RPMI8226 (cell line): ENCODE data around the gene EGFLAM.
"Not testable (repeated sequence)": the region's sequence is repeated elsewhere in the genome, so short reads cannot be mapped to it uniquely, and the experiment has no call there.

Experiments used
- DNase-seq: peaks from one replicate; pipeline ENCODE4 v3.0.0-alpha.2; 2015

Gene EGFLAM

DNA sequence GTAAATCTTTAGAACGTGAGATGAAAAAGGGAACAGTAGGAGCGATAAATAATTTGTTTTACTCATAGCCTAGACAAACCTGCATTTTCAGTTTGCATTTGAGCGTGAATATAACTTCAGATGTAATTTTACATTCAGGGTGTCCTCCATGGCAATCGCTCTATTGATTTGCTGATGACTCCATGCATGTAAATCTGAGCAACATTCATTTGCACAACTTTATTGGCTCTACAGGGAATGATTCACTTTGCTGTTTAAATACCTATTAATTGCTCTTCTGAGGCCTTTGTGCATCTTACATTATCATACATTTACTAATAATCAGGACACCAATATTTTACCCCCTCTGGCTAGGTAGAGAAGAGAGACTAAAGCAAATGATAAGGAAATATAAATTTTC, 122.2 kb downstream of the EGFLAM start:
- no peak for DNase-seq

- no peak for DNase-seq
Measured at GRCh38 chr5:38381361-38381760, 123.0 kb downstream of the EGFLAM start.

DNA sequence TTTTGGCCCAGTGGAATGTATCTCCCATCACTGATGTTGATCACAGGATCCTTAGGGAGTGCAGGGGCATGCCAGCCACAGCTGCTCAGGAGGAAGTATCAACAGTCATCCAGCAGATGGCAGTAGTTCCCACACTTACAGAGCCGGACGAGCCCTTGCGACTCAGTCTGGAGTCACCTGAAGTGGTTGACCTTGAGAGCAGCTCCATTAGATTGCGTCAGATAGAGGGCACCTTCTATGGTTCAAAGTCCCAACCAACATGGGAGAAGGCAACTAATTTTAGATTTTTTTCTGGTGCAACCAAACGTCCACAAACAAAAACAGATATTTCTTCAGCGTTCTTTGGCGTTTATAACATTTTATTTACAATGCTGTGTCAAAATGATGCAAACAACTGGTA, 124.5 kb downstream of the EGFLAM start:
- peak; percentile 75 for DNase-seq

DNA sequence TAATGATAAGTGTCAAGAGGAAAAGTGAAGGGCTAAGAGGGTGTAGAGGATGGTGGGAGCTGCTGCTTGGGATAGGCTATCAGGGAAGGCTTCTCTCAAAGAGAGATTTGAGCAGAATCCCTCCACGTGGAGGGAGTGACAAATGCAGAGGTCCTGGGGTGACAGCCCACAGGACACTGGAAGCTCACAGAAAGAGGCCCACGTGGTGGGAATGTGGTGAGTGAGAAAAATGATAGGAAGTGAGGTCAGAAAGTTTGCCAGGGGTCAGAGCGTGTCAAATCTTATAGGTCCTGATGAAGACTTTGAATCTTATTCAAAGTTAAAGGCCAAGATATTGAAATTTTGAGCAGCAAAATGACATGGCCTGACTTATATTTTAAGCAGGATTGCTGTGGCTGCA, 125.3 kb downstream of the EGFLAM start:
- DNase-seq: no peak

DNA sequence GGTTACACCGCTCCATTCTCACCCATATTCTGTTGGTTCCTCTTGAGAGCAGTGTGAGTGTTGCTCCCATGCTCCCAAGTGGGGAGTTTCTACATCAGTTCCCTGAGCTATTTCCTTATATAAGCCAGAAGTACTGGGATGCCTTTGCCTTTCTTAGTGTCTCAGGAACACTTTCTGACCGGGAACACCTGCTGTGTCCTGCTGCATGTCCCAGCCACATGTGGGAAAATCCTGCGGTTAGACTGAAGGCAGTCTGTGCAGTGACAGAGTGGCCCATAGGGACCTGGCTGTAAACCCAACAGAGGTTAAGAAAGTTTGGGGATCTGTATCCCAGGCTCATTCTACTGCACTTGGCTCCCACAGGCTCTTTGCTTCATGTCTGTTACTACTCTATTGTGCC, 126.0 kb downstream of the EGFLAM start:
- no peak for DNase-seq

- no peak for DNase-seq
Measured at GRCh38 chr5:38387161-38387560, 128.8 kb downstream of the EGFLAM start.

DNA sequence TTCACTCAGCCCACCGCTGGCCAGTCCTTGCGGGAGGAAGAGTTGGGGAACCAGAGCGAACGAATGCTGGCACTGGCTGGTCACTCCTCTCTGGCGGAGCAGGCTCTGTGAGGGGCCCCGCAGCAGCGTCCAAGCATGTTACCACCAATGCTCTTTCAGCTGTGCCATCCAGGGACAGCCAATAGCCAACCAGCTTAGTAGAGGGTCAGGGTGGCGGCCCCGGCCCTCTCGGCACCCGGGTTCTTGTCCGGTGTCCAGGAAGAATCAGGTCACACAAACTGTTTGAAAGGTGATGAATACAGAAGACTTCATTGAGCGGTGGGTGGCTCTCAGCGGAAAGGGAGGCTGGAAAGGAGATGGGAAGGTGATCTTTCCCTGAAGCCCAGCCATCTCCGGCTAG, 135.3 kb downstream of the EGFLAM start:
- DNase-seq: no peak

DNA sequence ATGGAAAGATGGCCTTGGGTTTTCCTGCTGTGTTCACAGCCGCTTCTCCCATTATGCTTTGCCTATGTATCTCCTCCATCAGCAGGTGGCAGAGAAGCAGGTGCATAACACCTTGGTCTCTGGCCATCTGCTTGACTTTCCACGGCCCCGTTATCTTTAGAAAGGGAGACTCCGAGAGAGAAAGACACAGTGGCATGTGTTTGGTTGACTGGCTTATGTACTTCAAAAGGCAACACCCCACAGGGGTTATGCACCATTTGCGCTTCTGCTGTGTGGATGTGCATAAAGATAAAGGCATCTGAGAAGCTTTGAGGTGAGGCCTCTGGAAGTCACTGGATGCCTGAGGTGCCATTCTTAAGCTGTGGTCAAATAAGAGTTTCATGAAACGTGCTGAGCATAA, 138.4 kb downstream of the EGFLAM start:
- no peak for DNase-seq

GRCh38 chr5:38400365-38400764, 142.0 kb downstream of the EGFLAM start:
- no peak for DNase-seq

DNA sequence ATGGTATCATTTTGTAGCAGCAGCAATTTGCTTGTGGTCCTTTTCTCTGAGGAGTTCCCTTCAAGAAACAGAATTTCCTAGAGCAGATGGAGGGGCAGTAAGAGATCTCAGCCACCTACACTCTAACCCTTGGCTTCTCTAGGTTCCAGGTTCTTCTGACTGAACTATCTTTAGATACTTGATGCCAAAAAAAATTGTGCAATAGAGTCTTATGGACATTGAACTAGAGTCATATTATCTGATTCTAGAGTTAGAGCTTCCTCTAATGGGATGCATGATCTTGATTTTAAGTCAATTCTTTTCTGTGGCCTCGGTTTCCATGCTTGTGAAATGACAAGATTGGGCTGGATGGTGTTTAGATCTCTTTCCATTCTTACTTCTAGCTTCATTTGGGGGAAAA, 142.8 kb downstream of the EGFLAM start:
- DNase-seq: no peak

DNA sequence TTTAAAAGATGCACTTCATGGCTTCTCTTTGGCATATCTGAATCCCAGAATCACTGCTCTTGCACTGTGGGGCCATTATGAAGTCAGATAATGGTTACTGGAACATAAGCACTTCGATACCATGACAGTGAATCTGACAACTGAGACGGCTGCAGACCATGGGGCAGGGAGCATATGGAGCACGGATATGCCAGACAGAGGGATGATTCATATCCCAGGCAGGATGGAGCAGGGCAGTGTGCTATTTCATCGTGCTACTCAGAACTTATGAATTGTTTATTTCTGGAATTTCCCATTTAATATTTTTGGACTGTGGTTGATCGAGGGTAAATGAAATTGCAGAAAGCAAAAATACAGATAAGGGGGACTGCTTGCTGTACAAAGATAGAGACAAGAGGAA, 145.0 kb downstream of the EGFLAM start:
- no peak for DNase-seq

GRCh38 chr5:38403877-38404635, 145.7 kb downstream of the EGFLAM start:
- no peak for DNase-seq

DNA sequence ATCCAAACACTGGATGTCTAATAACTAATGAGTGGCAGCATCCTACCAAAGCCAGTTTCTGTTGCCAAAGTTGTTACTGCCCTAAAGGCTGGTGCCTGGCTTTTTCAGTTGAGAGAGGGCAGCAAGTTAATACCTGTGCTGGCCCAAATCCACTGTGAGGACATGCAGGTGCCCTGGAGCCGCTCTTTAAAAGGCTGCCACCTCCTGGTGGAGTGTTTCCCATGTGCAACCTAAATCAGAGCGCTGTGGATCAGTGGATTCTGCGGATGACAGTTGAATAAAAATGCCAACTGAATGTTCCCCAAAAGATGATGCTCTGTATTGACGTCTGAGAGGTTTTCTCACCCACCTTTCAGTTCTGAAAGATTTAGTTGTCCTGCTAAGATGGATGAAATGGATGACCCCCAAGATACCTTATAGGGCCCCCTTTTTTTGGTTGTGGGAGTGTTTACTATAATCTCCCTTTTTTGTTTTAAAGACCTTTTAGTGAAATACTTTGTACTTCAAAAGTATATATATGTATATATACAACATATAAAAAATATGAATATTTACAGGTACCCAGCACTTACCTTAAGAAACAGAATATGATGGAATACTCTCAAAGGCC, 146.4 kb downstream of the EGFLAM start:
- peak; percentile 18 for DNase-seq

DNA sequence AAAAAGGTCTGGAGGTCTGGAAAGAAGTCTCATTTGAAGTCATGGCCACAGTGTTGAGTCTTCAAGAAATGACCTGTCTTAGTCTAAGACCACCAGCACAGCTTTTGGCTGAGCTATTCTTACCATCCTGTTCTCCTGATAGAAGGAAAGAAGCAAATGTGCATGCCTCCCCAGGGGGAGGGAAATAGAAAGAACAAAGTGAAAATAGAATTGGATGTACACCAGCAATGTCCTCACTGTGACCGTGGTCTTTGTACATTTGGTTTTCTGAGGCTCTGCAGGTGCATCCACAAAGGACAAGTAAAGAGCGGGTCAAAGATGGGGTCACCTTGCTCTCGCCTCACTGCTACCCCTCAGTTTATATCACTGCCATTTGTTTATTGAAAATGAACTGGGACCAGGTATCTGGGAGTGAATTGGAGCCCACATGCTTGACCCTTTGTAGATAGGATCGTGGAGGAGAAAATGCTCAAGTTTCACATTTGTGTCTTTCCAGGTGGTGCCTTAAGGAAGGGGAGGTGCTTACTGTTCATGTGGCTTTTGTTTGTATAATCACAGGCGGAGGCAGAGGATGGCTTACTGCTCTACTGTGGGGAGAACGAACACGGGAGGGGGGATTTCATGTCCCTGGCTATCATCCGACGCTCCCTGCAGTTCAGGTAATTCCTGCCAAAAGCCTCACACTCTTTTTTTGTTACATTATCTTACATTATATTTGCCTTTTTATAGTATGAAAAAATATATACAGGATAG, 150.3 kb downstream of the EGFLAM start:
- no peak for DNase-seq

GRCh38 chr5:38410304-38410990, 152.1 kb downstream of the EGFLAM start:
- DNase-seq: no peak

GRCh38 chr5:38413696-38414095, 155.3 kb downstream of the EGFLAM start:
- DNase-seq: no peak

DNA sequence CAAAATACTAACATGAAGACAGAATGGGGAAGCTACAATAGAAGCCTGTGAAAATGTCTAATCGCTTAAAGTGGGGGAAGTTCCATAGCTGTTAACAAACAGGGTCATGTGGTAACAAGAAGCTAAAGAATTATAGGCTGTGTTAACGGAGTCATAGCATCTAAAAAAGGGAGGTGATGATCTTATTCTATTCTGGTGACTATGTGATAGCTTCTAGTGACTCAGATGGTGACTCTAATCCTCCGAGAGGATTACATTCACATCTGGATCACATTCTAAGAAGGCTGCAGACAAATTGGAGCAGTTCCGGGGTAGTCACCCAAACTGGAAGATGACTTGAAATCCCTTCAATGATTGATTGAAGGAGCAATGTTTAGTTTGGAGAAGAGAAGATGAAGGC, 156.0 kb downstream of the EGFLAM start:
- DNase-seq: no peak

DNA sequence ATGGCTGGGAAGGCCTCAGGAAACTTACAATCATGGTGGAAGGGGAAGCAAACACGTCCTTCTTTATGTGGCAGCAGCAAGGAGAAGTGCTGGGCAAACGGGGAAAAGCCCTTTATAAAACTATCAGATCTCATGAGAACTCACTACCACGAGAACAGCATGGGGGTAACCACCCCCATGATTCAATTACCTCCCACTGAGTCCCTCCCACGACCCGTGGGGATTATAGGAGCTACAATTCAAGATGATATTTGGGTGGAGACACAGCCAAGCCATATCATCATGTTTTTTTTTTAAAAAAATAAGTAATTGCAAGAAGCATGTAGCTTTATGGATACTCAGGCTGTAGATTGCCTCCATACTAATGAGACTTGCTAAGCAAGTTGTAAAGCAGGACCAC, 157.4 kb downstream of the EGFLAM start:
- DNase-seq: not testable (repeated sequence)

DNA sequence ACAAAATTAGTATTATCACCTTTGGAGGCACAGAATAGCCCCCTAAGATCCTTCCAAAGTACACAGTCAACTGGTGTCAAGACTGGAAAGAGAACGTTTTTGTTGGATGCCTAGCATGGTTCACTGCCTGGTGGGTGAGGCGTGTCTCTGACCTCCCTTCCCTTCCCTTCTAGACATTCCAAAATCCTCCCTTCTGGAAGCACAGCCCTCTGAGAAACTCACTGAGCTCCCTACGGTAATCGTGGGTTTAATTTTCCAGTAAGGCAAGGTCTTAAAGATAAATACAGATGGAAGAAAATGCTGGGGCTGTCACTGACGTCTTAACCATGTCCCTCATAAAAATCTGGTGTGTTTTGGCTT, 159.3 kb downstream of the EGFLAM start:
- DNase-seq: no peak

DNA sequence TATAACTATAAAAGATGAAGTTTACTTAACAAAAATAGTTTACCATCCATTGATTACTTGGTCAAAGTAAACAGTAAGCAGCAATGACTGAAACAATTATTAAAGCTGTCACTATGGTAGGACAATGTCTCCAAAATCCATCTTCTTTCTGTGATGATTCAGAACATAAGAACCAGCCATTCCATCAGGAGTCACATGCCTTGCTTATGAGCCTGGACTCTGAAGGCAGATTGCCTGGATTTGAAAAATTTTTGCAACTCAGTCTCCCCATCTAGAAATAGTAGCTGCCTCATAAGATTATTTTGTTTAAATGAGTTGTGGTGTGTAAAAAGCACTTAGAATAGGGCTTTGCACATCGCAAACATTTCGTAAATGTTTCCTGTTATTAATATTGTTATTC, 161.9 kb downstream of the EGFLAM start:
- DNase-seq: no peak

DNA sequence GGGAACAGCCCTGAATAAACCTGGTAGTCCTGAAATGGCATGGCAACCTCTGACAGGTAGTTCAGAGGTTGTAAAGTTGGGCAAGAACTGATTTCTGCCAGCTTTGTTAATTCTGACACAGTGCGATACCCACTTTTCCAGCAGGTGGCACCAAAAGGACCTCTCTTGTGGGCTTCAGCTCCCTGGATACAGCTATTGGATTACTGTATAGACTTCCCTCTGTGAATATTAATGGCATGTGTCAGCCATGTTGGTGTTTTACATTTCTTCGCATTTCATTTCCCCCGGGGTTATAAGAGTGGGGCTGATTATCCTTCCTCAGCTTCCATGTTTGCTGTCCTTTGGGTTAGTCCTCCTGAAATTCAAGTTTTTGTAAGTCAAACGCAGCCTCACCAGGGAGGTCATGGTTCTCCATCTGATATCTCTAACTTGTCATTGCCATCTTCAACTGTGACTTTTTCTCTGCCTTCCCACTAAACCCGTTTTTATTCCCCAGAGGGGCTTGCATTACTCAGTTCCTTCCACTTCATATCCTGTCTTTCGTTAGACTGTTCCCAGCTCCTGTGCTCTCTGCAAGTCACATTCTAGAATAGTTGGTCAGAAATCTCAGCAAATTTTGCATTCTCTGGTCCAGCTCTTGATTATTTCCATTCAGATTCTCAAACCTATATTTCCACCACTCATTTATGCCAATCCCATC, 162.5 kb downstream of the EGFLAM start:
- peak; percentile 54 for DNase-seq

GRCh38 chr5:38422622-38423021, 164.3 kb downstream of the EGFLAM start:
- DNase-seq: no peak
